ENCODE data around the gene PLXNC1.

Gene PLXNC1

GRCh38 chr12:94204499-94205247, 56.3 kb downstream of the PLXNC1 start:
- no peak for DNase-seq (ENCODE audit: low spot score)

DNA sequence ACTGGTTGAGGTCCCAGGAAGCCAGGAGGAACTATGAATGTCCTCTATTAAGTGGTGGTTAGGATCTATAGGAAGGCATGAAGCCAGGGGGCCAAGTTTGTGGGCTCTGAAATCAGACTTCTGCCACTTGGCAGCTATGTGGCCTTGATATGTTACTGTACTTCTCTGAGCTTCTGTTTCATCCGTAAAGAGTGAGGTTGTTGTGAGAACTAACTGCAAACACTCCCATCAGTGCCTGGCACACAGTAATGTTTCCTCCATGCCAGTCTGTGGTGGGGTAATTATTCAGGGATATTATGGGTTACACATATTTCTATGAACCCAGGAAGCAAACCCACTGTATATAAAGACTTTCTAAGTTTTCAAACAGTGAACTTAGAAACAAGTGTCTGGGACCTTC, 57.4 kb downstream of the PLXNC1 start:
- no peak for DNase-seq (ENCODE audit: low spot score)

DNA sequence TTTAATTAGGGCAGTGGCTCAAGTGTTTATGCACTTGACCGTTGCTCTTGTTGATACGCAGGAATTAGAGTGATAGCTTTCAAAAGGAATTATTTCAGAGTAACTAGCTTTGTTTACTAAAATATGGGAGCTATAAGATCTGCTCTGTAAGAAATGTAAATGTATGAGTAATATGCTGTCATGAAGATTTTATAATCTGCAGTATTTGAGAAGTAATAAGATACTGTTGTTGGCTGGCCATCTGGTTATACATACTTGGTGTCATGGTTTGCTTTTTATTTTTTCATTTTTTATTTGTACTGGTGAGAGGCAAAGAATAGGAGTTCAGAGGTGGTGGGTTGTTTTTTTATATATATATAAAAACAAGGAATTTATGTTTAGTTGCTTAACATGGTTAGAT, 58.5 kb downstream of the PLXNC1 start:
- no peak for DNase-seq (ENCODE audit: low spot score)

DNA sequence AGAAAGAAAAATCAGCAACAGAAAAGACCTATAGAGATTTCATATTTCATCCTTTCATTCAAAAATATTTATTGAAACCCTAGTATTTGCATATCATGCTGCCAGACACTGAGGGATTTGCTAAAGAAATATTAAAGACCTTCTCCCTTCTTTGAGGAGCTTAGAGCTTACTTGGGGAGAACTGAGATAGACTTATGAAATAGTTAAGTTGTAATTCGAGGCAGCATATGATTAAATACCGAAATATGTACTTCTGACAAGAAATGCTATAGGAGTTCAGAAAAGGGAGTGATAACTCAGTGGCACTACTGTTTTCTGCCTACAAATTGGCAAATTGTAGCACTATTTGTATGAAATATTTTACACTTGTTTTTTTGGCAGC, 59.1 kb downstream of the PLXNC1 start:
- DNase-seq (ENCODE audit: low spot score), result no peak

GRCh38 chr12:94207849-94208621, 59.7 kb downstream of the PLXNC1 start:
- peak; percentile 29 for DNase-seq (ENCODE audit: low spot score)

DNA sequence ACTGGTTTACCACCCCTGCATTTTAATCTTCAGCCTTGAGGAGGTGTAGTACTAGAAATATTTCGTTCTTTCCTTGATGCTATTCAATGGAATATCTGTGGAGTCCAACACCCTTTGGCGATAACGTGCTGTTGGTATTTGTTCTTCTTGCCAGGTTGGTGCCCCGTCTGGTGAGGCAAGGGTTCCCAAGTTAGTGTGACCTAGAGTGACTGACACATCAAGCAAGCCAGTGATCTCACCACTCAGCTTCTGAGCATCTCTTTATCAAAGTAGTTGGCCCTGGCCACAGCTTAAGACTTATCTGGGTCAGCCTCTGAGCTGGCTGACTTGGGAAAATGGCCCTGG, 60.2 kb downstream of the PLXNC1 start:
- DNase-seq (ENCODE audit: low spot score), result no peak

DNA sequence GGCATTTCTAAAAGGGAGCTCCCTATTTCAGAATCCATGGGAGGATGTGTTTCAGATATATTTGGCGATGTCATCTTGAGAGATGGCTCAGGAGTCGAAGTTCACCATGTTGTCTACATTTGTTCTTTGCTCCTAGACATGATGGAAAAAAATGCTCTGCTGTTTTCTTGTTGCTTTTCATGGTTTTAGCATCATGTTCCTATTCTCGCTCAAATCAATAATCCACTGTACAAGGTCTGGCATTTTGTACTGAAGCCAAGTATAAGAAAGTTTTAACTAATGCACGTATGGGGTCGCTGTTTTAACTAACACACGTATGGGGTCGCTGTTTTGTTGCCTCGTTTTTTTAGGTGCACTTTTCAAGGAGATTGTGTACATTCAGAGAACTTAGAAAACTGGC, 60.9 kb downstream of the PLXNC1 start:
- no peak for DNase-seq (ENCODE audit: low spot score)

DNA sequence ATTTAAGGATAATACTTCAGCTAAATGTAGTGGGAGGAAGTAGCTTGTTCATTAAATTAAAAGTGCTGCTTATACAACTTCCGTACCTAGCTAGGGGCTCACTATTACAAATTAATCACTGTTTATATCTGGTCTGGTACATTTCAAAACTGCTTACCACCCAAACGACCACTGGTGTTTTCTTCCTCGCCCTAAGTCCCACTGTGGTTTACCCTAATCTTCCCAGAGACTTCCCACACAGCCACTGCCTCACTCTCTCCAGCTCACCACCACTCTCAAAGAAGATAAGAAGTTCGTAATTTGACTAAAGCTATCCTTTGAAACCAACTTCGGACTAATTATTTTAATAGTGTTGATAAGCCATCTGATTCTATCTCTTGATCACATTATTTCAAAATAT, 62.6 kb downstream of the PLXNC1 start:
- no peak for DNase-seq (ENCODE audit: low spot score)

DNA sequence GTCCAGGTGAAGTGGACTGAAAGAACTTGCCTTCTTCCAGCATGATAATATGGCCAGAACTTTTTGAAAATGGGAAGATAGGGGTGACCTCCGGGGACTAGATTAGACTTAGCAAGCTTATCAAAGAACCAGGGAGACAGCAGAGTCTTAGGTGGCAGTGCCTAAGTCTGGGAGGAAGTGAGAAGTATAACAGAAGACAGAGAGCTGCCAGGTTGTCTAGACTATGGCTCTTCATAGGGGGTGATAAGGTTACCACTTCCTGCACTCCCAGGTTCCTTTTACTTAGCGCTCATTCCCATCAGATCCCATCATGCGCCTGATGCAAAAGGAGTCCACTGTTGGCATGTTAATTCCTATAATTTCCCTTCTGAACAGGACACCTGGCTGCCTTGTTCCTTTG, 69.9 kb downstream of the PLXNC1 start:
- DNase-seq (ENCODE audit: low spot score), result no peak

DNA sequence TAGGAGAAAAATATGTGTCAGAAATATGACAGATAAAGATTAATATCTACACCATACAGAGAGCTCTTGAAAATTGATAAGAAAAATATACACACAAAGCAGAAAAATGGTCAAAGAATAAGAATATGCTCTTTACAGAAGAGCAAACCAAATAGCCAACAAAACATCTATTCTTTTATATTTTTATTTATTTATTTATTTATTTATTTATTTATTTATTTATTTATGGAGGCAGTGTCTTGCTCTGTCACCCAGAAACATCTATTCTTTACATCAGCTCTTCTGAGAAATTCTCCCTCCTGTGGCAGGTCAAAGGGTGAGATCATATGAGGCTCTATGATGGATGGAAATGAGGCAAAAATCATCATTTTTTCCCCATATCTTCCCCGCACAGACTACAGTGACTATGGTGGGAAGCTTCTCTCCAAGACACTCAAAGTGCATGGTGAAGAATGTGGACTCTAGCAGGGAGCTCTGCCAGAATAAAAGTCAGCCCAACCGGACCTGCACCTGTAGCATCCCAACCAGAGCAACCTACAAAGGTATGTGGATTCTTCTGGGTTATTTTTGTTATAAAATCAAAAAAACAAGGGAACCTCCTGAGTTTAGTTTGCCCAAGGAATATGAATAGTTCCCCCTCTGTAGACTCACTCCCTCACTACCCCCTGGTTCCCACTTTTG, 71.4 kb downstream of the PLXNC1 start:
- DNase-seq (ENCODE audit: low spot score), result no peak

- DNase-seq (ENCODE audit: low spot score), result no peak
Observed at GRCh38 chr12:94220804-94221203, 72.4 kb downstream of the PLXNC1 start.

- peak; percentile 34 for DNase-seq (ENCODE audit: low spot score)
Observed at GRCh38 chr12:94222351-94223084, 74.1 kb downstream of the PLXNC1 start.

GRCh38 chr12:94223842-94224241, 75.5 kb downstream of the PLXNC1 start:
- DNase-seq (ENCODE audit: low spot score), result no peak

DNA sequence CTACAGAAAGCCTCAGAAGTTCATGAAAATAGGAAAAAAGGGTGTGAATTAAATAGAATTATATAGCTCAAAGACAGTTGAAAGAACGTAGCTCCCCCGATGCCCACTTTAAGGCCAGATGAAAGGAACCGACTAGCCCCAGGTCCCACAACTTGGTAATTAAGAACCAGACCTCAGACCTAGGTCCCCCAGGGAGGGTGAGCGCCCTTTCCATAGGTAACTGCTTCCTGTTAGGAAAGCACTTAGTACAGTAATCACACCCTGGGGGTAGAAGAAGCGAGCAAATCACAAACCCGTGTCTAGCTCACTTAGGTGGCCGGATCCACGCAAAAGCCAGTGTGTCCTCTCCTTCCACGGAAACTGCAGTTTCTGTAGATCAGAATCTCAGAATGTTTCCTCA, 77.1 kb downstream of the PLXNC1 start:
- DNase-seq (ENCODE audit: low spot score), result no peak

GRCh38 chr12:94225947-94226630, 77.7 kb downstream of the PLXNC1 start:
- DNase-seq (ENCODE audit: low spot score), result no peak

DNA sequence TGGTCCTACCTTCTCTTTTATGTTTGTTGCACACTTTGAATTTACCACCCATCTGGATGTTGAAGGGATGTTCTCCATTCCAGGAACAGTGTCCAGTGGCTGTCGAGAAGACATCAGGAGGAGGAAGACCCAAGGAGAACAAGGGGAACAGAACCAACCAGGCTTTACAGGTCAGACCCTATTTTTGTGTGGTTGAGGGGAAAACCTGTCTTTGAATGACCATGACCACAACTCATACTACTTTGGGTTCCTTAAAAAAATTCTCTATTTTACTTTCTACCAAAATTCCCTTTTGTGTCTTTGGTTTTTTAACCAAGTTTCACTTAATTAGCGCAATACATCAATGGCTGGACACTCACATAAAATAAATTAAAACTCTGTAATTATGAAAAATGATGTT, 78.7 kb downstream of the PLXNC1 start:
- DNase-seq (ENCODE audit: low spot score), result no peak

DNA sequence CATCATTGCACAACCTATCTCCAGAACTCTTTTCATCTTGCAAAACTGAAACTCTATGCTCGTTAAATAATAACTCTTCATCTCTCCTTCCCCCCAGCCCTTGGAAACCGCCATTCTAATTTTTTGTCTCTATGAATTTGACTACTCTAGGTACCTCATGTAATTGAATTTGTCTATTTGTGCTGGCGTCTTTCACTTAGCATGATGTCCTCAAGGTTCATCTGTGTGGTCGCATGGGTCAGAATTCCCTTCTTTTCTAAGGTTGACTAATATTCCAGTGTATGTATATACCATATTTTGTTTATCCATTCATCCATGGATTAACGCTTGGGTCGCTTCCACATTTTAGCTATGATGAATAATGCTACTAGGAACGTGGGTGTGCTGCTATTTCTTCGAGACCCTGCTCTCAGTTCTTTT, 80.1 kb downstream of the PLXNC1 start:
- no peak for DNase-seq (ENCODE audit: low spot score)

GRCh38 chr12:94229902-94230301, 81.5 kb downstream of the PLXNC1 start:
- DNase-seq (ENCODE audit: low spot score), result no peak

DNA sequence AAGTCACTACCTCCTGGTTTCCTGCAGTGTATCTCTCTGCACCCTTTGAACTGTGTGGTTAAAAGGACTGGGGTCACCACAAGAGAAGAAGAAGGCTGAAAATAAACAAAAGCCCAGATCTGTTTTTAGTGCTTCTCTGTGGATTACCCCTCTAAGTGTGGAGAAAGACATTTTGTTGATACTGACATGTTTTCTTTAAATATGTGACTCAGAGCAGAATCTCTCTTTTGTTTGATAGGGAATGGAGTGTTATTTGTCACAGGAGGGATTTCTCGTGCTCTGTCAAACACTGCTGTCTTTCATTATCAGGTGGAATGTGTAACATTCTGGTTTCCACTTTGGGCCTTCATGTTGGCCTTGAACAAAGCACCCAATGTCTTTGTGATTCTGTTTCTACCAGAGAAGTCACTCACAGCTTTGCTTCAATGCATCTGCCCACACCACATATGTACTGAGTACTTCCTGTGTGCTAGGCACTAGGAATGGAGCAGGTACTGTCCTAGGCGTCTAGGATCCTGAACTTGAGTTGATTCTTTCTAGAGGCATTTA, 82.1 kb downstream of the PLXNC1 start:
- no peak for DNase-seq (ENCODE audit: low spot score)

DNA sequence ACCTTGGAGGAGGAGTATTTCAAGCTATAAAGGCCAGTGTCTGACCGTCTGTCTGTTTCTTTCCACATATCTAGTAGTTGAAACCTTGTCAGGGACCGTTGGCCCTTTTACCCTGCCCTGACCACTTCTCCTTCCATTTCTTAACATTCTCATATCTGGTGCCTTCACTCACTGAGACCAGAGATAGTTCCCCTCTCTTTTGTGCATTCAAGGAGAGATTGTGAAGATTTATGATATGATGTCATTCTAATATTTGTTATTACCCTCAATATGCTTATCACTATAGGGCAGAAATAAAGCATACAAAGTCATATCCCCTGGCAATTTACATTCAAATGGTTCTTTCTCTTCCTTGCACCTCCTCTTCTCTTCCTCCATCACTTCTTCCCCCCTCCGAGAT, 83.3 kb downstream of the PLXNC1 start:
- no peak for DNase-seq (ENCODE audit: low spot score)

DNA sequence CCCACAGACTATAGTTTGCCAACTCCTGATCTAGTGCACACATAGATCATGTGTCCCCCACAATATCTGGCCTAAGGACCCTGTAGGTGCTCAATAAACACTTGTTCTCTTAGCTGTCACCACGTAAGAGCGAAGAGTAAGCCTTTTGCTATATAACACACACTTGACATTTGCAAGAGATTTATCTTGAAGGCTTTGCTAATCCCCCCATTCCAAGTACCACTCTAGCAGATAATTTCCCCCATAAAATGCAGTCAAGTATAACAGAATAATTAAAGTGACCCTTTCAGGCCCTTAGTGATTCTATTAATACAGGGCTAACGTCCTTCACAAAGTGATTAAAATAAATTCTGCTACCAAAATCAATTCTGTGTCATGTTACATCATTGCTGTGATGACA, 87.5 kb downstream of the PLXNC1 start:
- no peak for DNase-seq (ENCODE audit: low spot score)

Measured in pons (tissue), 1 donor.